Activated T-helper 2 cell treated with anti-CD3 and anti-CD28 coated beads, Interferon-gamma antibody, Interleukin-2, Interleukin-4, amounts not matched to agents 10 μg/mL and 5 μg/mL and 100 μg/mL, durations not matched to agents 14 hours and 24 hours and 36 hours (primary cell): ENCODE data around the gene OR8D1. TPM values are rescaled to one million over a fixed set of nuclear protein-coding genes. Genes with fewer than 3 reads are reported as not detected.

Experiments used
- DNase-seq: peaks from one replicate; pipeline ENCODE4 v3.0.0; 2021; ENCODE audit warnings: low spot score
- H3K27ac Mint-ChIP-seq: one replicate; pipeline ENCODE4 v1.8.0; 2021; ENCODE audit warnings: mixed read lengths
- H3K27me3 Mint-ChIP-seq: one replicate; pipeline ENCODE4 v1.8.0; 2021; ENCODE audit warnings: low read depth, mixed read lengths
- H3K36me3 Mint-ChIP-seq: one replicate; pipeline ENCODE4 v1.8.0; 2021; ENCODE audit warnings: low read depth, mixed read lengths
- H3K4me1 Mint-ChIP-seq: one replicate; pipeline ENCODE4 v1.8.0; 2021; ENCODE audit warnings: low read depth, mixed read lengths
- H3K4me3 Mint-ChIP-seq: one replicate; pipeline ENCODE4 v1.8.0; 2021; ENCODE audit warnings: low read depth, mild to moderate bottlenecking, moderate library complexity, mixed read lengths
- H3K9me3 Mint-ChIP-seq: one replicate; pipeline ENCODE4 v1.8.0; 2021; ENCODE audit warnings: mixed read lengths
- intact Hi-C: fragments of 100-400 bp; cut with micrococcal nuclease; formaldehyde crosslinking; loops from one replicate; pipeline ENCODE4 v1.15.1; 2023
- total RNA-seq: library from RNA; stranded (reverse); gene quantifications from 2 replicates; pipeline ENCODE4 v1.2.3, GENCODE V29; 2022

Gene OR8D1
- not detected in 2 replicates for total RNA-seq

DNA sequence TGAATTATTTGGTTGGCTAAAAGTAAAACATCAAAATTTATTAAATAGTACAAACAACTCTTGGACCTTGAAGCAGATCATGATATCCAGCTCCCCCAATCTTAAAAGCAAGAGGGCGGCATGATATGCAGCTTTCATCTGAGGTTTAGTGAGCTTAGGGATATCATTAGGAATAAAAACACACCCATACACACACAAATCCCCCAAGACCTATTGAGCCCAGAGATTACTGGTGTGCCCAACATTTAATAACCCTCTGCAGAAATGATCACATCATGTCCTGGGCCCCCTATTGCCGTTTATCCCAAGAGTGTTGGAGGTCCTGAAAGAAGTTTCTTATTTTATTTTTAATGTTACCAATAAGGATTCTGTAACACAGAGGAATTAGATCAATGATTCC is at the start of gene OR8D1:
TSS of gene OR8D1 (minus strand) at position 101 of the 400 bp plus-strand sequence. CDS start 3,183 bp downstream, outside the sequence.
- no peak within 1 kb of the TSS for H3K4me3 Mint-ChIP-seq
- peaks cover 3% of the 10 kb centered on the region for H3K27me3 Mint-ChIP-seq
- H3K27ac Mint-ChIP-seq: no peak within 1 kb of the TSS
- H3K9me3 Mint-ChIP-seq: no peaks in the 10 kb centered on the region
- intact Hi-C loops: no loop called here
- no peaks in the 10 kb centered on the region for H3K4me1 Mint-ChIP-seq
- H3K36me3 Mint-ChIP-seq: no peaks in the 10 kb centered on the region
- DNase-seq: no peak

DNA sequence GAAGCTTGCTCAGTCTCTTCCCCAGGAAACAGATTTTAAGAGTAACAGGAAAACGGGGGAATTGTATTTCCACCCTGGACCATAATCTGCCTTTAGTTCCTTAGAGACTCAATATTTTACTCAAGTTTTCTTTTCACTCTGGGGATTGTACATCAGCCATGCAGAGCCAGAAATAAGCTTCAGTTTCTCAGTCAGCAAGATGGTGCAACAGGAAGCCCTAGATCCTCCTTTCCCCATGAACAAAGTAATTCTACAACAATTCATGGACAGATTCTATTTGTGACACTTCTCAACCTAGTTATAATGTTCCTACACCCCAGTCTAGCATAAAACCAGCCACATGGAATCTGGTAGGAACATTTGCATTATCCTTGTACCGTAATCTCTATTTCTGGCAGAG is 45.8 kb upstream of the OR8D1 start:
- no peaks in the 10 kb centered on the region for H3K36me3 Mint-ChIP-seq
- no peak overlapping the region for H3K27ac Mint-ChIP-seq
- no peaks in the 10 kb centered on the region for H3K9me3 Mint-ChIP-seq
- H3K27me3 Mint-ChIP-seq: peaks cover 5% of the 10 kb centered on the region
- DNase-seq: no peak
- intact Hi-C loops: no loop called here
- no peaks in the 10 kb centered on the region for H3K4me1 Mint-ChIP-seq
- H3K4me3 Mint-ChIP-seq: no peak overlapping the region

DNA sequence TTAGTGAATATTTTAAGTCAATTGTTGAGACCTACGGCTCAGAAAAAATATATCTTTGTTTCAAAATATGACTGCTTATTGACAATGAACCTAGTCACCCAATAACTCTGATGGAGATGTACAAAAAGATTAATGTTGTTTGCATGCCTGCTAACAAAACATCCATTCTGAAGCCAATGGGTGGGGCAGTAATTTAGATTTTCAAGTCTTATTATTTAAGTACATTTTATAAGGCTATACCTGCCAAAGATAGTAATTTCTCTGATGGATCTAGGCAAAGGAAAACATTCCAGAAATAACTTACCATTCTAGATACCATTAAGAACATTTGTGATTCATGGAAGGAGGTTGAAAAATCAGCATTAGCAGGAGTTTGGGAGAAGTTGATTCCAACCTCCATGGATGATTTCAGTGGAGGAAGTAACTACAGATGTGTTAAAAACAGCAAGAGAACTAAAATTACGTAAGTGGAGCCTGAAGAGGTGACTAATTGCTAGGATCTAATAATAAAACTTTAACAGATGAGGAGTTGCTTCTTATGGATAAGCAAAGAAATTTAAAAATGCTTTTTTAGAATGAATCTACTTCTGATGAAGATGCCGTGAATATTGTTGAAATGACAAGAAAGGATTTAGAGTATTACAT is 32.7 kb upstream of the OR8D1 start:
- no peak overlapping the region for H3K4me3 Mint-ChIP-seq
- H3K27me3 Mint-ChIP-seq: no peaks in the 10 kb centered on the region
- no peaks in the 10 kb centered on the region for H3K9me3 Mint-ChIP-seq
- no peaks in the 10 kb centered on the region for H3K36me3 Mint-ChIP-seq
- intact Hi-C loops: no loop called here
- no peak overlapping the region for H3K27ac Mint-ChIP-seq
- H3K4me1 Mint-ChIP-seq: no peaks in the 10 kb centered on the region
- no peak for DNase-seq

DNA sequence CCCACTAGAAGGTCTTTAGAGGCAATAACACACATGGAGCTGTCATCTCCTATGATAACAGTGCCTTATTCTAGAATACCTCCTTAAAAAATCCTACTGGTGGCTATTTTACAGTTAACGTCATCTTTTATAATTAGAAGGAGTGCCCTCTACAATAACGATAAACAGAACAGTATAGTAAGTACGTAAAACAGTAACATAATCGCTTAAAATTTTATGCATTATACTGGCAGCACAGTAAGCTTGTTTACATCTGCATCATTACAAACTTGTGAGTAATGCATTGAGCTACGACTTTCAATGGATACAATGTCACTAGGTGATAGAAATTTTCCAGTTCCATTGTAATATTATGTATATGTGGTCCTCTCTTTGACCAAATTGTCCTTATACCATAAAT is 30.6 kb upstream of the OR8D1 start:
- Mint-ChIP-seq H3K4me3 (no peak overlapping the region), H3K27me3 (no peaks in the 10 kb centered on the region), H3K4me1 (no peaks in the 10 kb centered on the region), H3K36me3 (no peaks in the 10 kb centered on the region), H3K9me3 (no peaks in the 10 kb centered on the region), H3K27ac (no peak overlapping the region)
- no peak for DNase-seq
- intact Hi-C loops: no loop called here

DNA sequence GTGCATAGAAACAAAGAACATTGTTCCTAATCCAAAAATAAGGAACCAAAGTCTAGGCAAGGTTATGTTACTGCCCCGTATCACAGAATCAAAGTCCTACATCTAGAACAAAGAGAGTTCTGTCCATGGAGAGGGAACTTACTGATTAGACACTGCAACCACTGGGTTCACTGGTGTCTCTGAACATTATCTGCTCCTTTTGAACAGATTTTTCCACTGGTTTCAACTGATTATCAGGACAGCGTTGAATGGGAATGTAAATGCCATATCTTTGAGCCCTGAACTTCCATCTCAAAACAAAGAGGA is 26.3 kb upstream of the OR8D1 start:
- H3K4me3 Mint-ChIP-seq: no peak overlapping the region
- no peaks in the 10 kb centered on the region for H3K4me1 Mint-ChIP-seq
- no peaks in the 10 kb centered on the region for H3K36me3 Mint-ChIP-seq
- H3K9me3 Mint-ChIP-seq: no peaks in the 10 kb centered on the region
- no peaks in the 10 kb centered on the region for H3K27me3 Mint-ChIP-seq
- intact Hi-C loops: no loop called here
- no peak overlapping the region for H3K27ac Mint-ChIP-seq
- DNase-seq: no peak

DNA sequence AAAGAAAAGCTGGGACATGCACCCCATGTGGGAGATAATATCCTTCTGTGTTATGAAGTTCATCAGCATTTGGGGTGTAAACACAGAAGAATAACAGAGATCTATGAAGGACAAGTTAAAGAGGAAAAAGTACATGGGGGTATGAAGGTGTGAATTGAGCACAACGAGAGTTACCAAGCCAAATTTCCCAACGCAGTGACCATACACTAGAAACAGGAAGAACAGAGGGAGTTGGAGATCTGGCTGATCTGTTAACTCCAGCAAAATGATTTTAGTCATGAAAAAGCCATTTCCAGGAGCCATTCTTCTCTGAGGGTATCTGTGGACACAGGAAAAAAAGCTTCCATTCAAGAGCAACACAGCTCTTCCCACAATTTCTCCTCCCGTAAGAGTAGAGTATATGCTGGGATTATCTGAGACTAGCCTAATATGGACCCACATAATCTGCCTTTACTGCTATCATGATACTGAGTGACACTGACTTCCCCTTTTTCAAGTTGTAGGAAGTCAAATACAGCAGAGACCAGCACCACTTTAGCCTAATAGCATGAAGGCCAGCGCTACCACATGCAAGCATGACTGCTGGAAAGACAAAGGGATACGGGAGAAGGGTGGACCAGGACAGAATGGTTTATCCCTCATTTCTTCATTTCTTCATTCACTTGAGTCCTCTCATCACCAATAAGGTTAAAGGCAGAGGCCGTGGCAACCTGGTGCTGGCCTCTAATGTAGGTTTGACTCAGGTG is 25.8 kb upstream of the OR8D1 start:
- Mint-ChIP-seq H3K9me3 (no peaks in the 10 kb centered on the region), H3K4me3 (no peak overlapping the region), H3K36me3 (no peaks in the 10 kb centered on the region), H3K4me1 (no peaks in the 10 kb centered on the region), H3K27me3 (no peaks in the 10 kb centered on the region), H3K27ac (no peak overlapping the region)
- DNase-seq: no peak
- intact Hi-C loops: no loop called here

DNA sequence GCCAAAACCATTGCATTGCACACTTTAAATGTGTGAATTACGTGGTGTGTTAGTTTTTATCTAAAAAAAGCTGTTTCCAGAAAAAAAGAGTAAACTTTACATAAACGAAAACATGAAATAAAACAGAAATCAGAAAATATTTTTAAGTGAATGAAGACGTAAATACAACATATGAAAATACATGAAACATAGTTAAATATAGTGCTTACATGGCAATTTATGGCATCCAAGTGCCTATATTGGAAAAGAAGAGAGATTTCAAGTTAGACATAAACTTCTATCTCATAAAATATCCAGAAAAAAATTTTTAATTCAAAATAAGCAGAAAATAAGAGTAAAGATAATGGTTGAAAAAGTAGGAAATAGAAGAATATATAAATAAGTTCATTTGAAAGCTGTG is 18.1 kb upstream of the OR8D1 start:
- Mint-ChIP-seq H3K27me3 (peaks cover 6% of the 10 kb centered on the region), H3K27ac (no peak overlapping the region), H3K9me3 (no peaks in the 10 kb centered on the region), H3K4me3 (no peak overlapping the region), H3K4me1 (peaks cover 2% of the 10 kb centered on the region), H3K36me3 (no peaks in the 10 kb centered on the region)
- DNase-seq: no peak
- intact Hi-C loops: no loop called here

DNA sequence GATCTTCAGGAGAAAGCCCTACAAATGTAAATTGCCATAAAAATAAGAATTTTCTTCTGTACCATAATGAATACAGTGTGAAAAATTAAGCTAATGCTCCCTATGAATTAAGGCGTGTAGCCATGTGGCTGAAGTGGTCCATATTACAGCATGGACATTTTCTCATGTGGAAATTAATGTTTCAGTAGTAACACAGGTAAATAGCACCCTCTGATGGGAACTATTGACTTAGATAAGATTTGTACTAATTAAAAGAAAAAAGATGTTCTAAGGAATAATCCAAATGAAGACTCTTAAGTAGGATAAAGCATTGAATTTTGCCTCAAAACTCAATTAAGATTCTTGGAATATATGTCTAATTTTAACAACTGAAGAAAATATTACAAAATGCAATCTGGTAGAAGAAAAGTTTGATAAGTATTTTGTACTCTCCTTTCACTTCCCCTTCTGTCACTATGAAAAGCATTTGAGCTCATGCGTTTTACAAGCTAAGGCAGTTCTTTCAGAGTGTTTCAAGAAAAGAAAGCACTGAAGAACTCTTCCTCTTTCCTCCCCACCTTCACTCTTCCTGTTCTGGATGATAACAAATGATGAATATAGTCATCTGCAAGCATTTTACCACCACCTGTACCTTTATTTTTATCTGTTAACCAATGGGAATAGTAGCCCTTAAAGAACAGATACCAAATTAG is 16.2 kb upstream of the OR8D1 start:
- no peak for DNase-seq
- peaks cover 2% of the 10 kb centered on the region for H3K4me1 Mint-ChIP-seq
- no peaks in the 10 kb centered on the region for H3K9me3 Mint-ChIP-seq
- no peak overlapping the region for H3K27ac Mint-ChIP-seq
- H3K27me3 Mint-ChIP-seq: peaks cover 8% of the 10 kb centered on the region
- intact Hi-C loops: no loop called here
- H3K36me3 Mint-ChIP-seq: no peaks in the 10 kb centered on the region
- no peak overlapping the region for H3K4me3 Mint-ChIP-seq

DNA sequence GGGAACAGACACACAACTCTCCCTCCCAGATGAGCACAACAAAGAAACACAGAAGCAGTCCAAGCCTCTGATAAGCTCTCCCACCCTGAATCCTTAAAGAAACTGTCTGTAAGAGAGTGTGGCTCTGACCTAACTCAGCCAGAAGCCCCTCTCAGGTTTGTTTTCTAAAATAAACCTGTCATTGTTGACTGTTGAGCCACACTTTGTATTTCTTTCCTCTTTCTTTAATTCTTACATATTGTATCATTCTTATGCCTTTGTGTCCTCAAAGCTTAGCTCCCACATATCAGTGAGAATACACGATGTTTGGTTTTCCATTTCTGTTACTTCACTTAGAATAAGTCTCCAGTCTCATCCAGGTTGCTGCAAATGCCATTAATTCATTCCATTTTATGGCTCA is 14.0 kb upstream of the OR8D1 start:
- H3K27ac Mint-ChIP-seq: no peak overlapping the region
- H3K27me3 Mint-ChIP-seq: peaks cover 10% of the 10 kb centered on the region
- no peaks in the 10 kb centered on the region for H3K36me3 Mint-ChIP-seq
- intact Hi-C loops: no loop called here
- DNase-seq: no peak
- H3K9me3 Mint-ChIP-seq: no peaks in the 10 kb centered on the region
- no peak overlapping the region for H3K4me3 Mint-ChIP-seq
- peaks cover 2% of the 10 kb centered on the region for H3K4me1 Mint-ChIP-seq

DNA sequence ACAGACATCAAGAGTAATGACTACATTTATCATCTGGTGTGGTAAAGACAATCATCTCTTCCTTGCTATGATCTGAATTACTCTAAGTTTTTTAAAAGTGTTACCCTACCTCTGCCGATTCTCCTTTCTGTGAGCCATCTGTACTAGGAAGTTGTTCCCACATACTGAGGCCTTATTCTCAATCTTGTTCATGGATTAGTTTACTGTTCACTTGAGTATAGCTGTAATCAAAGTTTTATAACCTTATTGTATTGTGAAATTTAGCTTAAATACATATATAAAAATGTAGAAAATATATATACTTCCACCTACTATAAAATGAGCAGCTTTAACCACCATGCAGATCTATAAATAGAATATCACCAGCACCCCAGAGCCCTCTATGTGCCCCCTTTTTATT is 8.6 kb upstream of the OR8D1 start:
- intact Hi-C loops: no loop called here
- DNase-seq: no peak
- no peak overlapping the region for H3K4me3 Mint-ChIP-seq
- H3K27ac Mint-ChIP-seq: no peak overlapping the region
- no peaks in the 10 kb centered on the region for H3K36me3 Mint-ChIP-seq
- H3K4me1 Mint-ChIP-seq: no peaks in the 10 kb centered on the region
- peaks cover 6% of the 10 kb centered on the region for H3K27me3 Mint-ChIP-seq
- H3K9me3 Mint-ChIP-seq: no peaks in the 10 kb centered on the region

DNA sequence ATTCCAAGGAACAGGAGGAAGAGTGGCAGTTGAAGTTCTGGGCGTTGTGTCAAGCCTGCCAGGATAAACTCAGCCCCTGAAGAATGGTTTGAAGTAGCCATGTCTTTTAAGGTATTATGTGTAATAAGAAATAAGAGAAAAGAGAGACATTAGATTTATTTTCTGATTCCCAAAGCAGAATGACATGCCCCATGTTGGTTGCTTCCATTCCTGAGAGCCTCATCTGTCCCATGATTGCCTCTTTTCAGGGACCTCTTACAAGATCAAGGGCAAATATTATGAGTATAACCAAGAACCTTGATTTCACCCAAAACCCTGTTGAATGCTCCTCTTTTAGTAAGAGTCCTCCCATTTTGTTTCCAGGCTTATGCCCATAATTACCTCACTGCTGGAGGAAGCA is 6.3 kb upstream of the OR8D1 start, which contains the start of gene OR8D2:
TSS of gene OR8D2 (minus strand) at position 101 of the 400 bp plus-strand sequence. CDS start at position 101, 0 bp downstream.
- no peak within 1 kb of the TSS for H3K27ac Mint-ChIP-seq
- H3K36me3 Mint-ChIP-seq: no peaks in the 10 kb centered on the region
- H3K27me3 Mint-ChIP-seq: peaks cover 5% of the 10 kb centered on the region
- no peaks in the 10 kb centered on the region for H3K9me3 Mint-ChIP-seq
- DNase-seq: no peak
- H3K4me1 Mint-ChIP-seq: no peaks in the 10 kb centered on the region
- intact Hi-C loops: no loop called here
- no peak within 1 kb of the TSS for H3K4me3 Mint-ChIP-seq

DNA sequence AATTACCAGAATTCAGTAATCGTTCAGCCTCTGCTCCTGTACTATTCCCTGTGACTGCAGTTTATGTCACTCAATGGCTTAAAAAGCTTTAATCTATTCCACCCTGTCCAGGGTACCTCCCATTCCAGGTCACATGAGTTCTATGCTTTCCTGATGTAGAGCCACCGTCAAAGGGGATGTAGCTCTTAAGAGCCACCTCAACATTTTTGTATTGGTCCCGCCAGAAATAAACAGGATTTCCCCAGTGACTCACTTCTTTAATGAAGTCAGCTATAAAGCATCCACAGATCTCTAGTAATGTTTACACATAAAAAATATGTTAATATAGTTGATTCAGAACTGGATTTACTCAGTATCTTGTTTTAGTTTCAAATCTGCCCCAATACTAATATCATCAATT is 1.3 kb upstream of the OR8D1 start:
- no peaks in the 10 kb centered on the region for H3K4me1 Mint-ChIP-seq
- H3K36me3 Mint-ChIP-seq: no peaks in the 10 kb centered on the region
- peaks cover 3% of the 10 kb centered on the region for H3K27me3 Mint-ChIP-seq
- H3K9me3 Mint-ChIP-seq: no peaks in the 10 kb centered on the region
- H3K27ac Mint-ChIP-seq: no peak overlapping the region
- no peak for DNase-seq
- intact Hi-C loops: no loop called here
- no peak overlapping the region for H3K4me3 Mint-ChIP-seq

DNA sequence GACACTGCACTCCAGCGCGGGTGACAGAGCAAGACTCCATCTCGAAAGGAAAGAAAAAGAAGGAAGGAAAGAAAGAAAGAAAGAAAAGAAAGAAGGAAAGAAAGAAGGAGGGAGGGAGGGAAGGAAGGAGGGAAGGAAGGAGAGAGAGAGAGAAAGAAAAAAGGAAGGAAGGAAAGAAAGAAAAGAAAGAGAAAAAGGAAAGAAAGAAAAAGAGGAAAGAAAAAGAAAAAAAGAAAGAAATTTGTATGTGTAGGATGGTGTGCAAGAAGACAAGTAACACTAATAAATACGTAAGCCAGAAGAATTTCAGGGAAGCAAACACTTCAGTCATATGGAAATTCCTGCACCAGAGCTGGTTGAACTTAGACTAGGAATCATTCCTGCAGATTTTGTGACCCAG is 618 bp downstream of the OR8D1 start:
- no peaks in the 10 kb centered on the region for H3K4me1 Mint-ChIP-seq
- no peak for DNase-seq
- H3K9me3 Mint-ChIP-seq: no peaks in the 10 kb centered on the region
- no peak overlapping the region for H3K27ac Mint-ChIP-seq
- intact Hi-C loops: no loop called here
- no peak overlapping the region for H3K4me3 Mint-ChIP-seq
- H3K36me3 Mint-ChIP-seq: no peaks in the 10 kb centered on the region
- H3K27me3 Mint-ChIP-seq: peaks cover 2% of the 10 kb centered on the region
